ENCODE measurements around the gene JPT2. TPM values are rescaled to one million over a fixed set of nuclear protein-coding genes. Genes with fewer than 3 reads are reported as not detected.

Gene JPT2
- total RNA-seq, 1 experiment from 2014 or later, result 150 TPM

GRCh38 chr16:1729445-1729844 lies 51.4 kb downstream of the JPT2 start:
- ChIA-PET CTCF (no interaction called here), POLR2A (no interaction called here)
- H3K4me1 Mint-ChIP-seq, result no peaks in the 10 kb centered on the region
- no peaks in the 10 kb centered on the region for H3K27me3 Mint-ChIP-seq (ENCODE audit: low read depth)
- peaks cover 7% of the 10 kb centered on the region for H3K36me3 Mint-ChIP-seq
- no peaks in the 10 kb centered on the region for H3K9me3 Mint-ChIP-seq
- TF ChIP-seq CREM (CRISPR knock-in tag; IDR thresholded peaks at IDR 0.05) (no peak), TCF7 (CRISPR knock-in tag; IDR thresholded peaks at IDR 0.05; ENCODE audit: low read depth) (no peak), KAT7 (CRISPR knock-in tag; IDR thresholded peaks at IDR 0.05; ENCODE audit: borderline replicate concordance) (no peak), ZNF423 (CRISPR knock-in tag; IDR thresholded peaks at IDR 0.05) (no peak), GABPB1 (CRISPR knock-in tag; IDR thresholded peaks at IDR 0.05) (no peak), ZNF671 (CRISPR knock-in tag; IDR thresholded peaks at IDR 0.05) (no peak), ZNF219 (CRISPR knock-in tag; IDR thresholded peaks at IDR 0.05; ENCODE audit: borderline replicate concordance) (no peak), TEAD4 (CRISPR knock-in tag; IDR thresholded peaks at IDR 0.05) (no peak), RELA (CRISPR knock-in tag; IDR thresholded peaks at IDR 0.05; ENCODE audit: borderline replicate concordance) (no peak), ZMAT4 (CRISPR knock-in tag; IDR thresholded peaks at IDR 0.05) (no peak)
- TF ChIP-seq, protein P1, sequence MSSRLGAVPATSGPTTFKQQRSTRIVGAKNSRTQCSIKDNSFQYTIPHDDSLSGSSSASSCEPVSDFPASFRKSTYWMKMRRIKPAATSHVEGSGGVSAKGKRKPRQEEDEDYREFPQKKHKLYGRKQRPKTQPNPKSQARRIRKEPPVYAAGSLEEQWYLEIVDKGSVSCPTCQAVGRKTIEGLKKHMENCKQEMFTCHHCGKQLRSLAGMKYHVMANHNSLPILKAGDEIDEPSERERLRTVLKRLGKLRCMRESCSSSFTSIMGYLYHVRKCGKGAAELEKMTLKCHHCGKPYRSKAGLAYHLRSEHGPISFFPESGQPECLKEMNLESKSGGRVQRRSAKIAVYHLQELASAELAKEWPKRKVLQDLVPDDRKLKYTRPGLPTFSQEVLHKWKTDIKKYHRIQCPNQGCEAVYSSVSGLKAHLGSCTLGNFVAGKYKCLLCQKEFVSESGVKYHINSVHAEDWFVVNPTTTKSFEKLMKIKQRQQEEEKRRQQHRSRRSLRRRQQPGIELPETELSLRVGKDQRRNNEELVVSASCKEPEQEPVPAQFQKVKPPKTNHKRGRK (CRISPR knock-in tag; IDR thresholded peaks at IDR 0.05; ENCODE audit: borderline replicate concordance), result no peak
- no peak overlapping the region for H3K27ac Mint-ChIP-seq
- no peak overlapping the region for H3K4me3 Mint-ChIP-seq
- no peak for ATAC-seq
- DNase-seq (ENCODE audit: low spot score), result no peak

- ChIA-PET POLR2A (no interaction called here), CTCF (no interaction called here)
- Mint-ChIP-seq H3K4me1 (no peaks in the 10 kb centered on the region), H3K27ac (no peak overlapping the region), H3K9me3 (no peaks in the 10 kb centered on the region), H3K4me3 (no peak overlapping the region), H3K36me3 (peaks cover 7% of the 10 kb centered on the region), H3K27me3 (ENCODE audit: low read depth) (no peaks in the 10 kb centered on the region; the same call in 1 of the 2 replicates)
- ATAC-seq, result no peak
- DNase-seq (ENCODE audit: low spot score), result no peak
- TF ChIP-seq, protein P2, sequence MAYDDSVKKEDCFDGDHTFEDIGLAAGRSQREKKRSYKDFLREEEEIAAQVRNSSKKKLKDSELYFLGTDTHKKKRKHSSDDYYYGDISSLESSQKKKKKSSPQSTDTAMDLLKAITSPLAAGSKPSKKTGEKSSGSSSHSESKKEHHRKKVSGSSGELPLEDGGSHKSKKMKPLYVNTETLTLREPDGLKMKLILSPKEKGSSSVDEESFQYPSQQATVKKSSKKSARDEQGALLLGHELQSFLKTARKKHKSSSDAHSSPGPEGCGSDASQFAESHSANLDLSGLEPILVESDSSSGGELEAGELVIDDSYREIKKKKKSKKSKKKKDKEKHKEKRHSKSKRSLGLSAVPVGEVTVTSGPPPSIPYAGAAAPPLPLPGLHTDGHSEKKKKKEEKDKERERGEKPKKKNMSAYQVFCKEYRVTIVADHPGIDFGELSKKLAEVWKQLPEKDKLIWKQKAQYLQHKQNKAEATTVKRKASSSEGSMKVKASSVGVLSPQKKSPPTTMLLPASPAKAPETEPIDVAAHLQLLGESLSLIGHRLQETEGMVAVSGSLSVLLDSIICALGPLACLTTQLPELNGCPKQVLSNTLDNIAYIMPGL (CRISPR knock-in tag; IDR thresholded peaks at IDR 0.05), result no peak
- TF ChIP-seq STAT6 (CRISPR knock-in tag; conservative IDR thresholded peaks at IDR 0.05; ENCODE audit: low read depth) (no peak), FOXJ3 (CRISPR knock-in tag; IDR thresholded peaks at IDR 0.05; ENCODE audit: borderline replicate concordance) (no peak), IRF2 (CRISPR knock-in tag; IDR thresholded peaks at IDR 0.05; ENCODE audit: borderline replicate concordance, low read depth) (no peak), E2F1 (CRISPR knock-in tag; IDR thresholded peaks at IDR 0.05) (no peak), TEAD1 (CRISPR knock-in tag; IDR thresholded peaks at IDR 0.05) (no peak)
- TF ChIP-seq, protein P3, sequence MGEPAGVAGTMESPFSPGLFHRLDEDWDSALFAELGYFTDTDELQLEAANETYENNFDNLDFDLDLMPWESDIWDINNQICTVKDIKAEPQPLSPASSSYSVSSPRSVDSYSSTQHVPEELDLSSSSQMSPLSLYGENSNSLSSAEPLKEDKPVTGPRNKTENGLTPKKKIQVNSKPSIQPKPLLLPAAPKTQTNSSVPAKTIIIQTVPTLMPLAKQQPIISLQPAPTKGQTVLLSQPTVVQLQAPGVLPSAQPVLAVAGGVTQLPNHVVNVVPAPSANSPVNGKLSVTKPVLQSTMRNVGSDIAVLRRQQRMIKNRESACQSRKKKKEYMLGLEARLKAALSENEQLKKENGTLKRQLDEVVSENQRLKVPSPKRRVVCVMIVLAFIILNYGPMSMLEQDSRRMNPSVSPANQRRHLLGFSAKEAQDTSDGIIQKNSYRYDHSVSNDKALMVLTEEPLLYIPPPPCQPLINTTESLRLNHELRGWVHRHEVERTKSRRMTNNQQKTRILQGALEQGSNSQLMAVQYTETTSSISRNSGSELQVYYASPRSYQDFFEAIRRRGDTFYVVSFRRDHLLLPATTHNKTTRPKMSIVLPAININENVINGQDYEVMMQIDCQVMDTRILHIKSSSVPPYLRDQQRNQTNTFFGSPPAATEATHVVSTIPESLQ (CRISPR knock-in tag; IDR thresholded peaks at IDR 0.05), result no peak
- TF ChIP-seq, protein P1 (CRISPR knock-in tag; IDR thresholded peaks at IDR 0.05; ENCODE audit: borderline replicate concordance), result no peak
- TF ChIP-seq, protein P4, sequence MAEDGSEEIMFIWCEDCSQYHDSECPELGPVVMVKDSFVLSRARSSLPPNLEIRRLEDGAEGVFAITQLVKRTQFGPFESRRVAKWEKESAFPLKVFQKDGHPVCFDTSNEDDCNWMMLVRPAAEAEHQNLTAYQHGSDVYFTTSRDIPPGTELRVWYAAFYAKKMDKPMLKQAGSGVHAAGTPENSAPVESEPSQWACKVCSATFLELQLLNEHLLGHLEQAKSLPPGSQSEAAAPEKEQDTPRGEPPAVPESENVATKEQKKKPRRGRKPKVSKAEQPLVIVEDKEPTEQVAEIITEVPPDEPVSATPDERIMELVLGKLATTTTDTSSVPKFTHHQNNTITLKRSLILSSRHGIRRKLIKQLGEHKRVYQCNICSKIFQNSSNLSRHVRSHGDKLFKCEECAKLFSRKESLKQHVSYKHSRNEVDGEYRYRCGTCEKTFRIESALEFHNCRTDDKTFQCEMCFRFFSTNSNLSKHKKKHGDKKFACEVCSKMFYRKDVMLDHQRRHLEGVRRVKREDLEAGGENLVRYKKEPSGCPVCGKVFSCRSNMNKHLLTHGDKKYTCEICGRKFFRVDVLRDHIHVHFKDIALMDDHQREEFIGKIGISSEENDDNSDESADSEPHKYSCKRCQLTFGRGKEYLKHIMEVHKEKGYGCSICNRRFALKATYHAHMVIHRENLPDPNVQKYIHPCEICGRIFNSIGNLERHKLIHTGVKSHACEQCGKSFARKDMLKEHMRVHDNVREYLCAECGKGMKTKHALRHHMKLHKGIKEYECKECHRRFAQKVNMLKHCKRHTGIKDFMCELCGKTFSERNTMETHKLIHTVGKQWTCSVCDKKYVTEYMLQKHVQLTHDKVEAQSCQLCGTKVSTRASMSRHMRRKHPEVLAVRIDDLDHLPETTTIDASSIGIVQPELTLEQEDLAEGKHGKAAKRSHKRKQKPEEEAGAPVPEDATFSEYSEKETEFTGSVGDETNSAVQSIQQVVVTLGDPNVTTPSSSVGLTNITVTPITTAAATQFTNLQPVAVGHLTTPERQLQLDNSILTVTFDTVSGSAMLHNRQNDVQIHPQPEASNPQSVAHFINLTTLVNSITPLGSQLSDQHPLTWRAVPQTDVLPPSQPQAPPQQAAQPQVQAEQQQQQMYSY (CRISPR knock-in tag; IDR thresholded peaks at IDR 0.05), result no peak
Observed at GRCh38 chr16:1731073-1731472, 53.0 kb downstream of the JPT2 start.

All from WTC11 (cell line).